Endothelial cell of umbilical vein (primary cell): ENCODE measurements around the gene ZNF385B. TPM values are rescaled to one million over a fixed set of nuclear protein-coding genes. Genes with fewer than 3 reads are reported as not detected.

Source experiments
- BruUV-seq: library from RNA; stranded (reverse); fragments of 400-500 nt; replicated peaks from 2 replicates; lab custom pipeline; 2021; lab: Mats Ljungman, UMichigan
- CTCF ChIA-PET: fragments of 300-600, 350-600 bp; sonication (Branson Sonifier 250); formaldehyde crosslinking; loops from one replicate; lab custom pipeline; 2021; ENCODE audit warnings: antibody characterized with exemption, inconsistent platforms; lab: Charles Lee
- POLR2A ChIA-PET: fragments of 300-600, 350-600 bp; sonication (Branson Sonifier 250); formaldehyde crosslinking; loops from one replicate; lab custom pipeline; 2021; ENCODE audit warnings: antibody characterized with exemption, inconsistent platforms; lab: Charles Lee
- DNase-seq: peaks from one replicate; pipeline ENCODE4 v3.0.0-alpha.2; 2011; ENCODE audit warnings: low read depth, low spot score
- FAIRE-seq: peaks from 2 replicates; lab custom pipeline; 2011; peaks lifted over from hg19 to GRCh38; lab: Jason Lieb, UNC
- H2AFZ ChIP-seq: 2 replicates; pipeline ENCODE4 v1.6.0; 2012; ENCODE audit warnings: low read depth, low read length, control low read depth, inconsistent platforms
- H3K27ac ChIP-seq: 2 replicates; pipeline ENCODE4 v1.5.1; 2011; ENCODE audit warnings: low read depth, mild to moderate bottlenecking, control low read depth, low read length, moderate library complexity; ENCODE audit not compliant: insufficient read depth
- H3K27me3 ChIP-seq, 2 experiments: 2 replicates each; pipeline versions ENCODE4 v1.6.0 to v1.6.1; 2011; ENCODE audit warnings: low read length in 2 of 2, mixed read lengths in 1 of 2; ENCODE audit not compliant: control insufficient read depth in 2 of 2, insufficient read depth in 2 of 2
- H3K36me3 ChIP-seq, 2 experiments: 2 replicates in 1 of 2; 3 replicates in 1 of 2; pipeline ENCODE4 v1.5.1; 2011; ENCODE audit warnings: low read length in 2 of 2, mild to moderate bottlenecking in 1 of 2, moderate library complexity in 1 of 2; ENCODE audit not compliant: control insufficient read depth in 2 of 2, insufficient read depth in 2 of 2; ENCODE audit errors: extremely low read depth in 1 of 2
- H3K4me1 ChIP-seq: 3 replicates; pipeline ENCODE4 v1.5.1; 2011; ENCODE audit warnings: mild to moderate bottlenecking, low read length; ENCODE audit not compliant: control insufficient read depth, insufficient read depth; ENCODE audit errors: extremely low read depth
- H3K4me2 ChIP-seq: 2 replicates; pipeline ENCODE4 v1.6.1; 2011; ENCODE audit warnings: low read length, control low read depth, mixed read lengths; ENCODE audit not compliant: insufficient read depth
- H3K4me3 ChIP-seq, 3 experiments: fragments of 200-600 bp in 1 of 3; sonication (generic), shearing (Covaris generic) in 1 of 3; replicated peaks in 1 of 3; 2 replicates each; pipeline ENCODE4 v1.5.1; 2011 to 2016; ENCODE audit warnings: control low read depth in 3 of 3, low read length in 3 of 3, mild to moderate bottlenecking in 2 of 3, inconsistent platforms in 1 of 3, low read depth in 1 of 3, moderate library complexity in 1 of 3; ENCODE audit not compliant: insufficient read depth in 1 of 3
- H3K79me2 ChIP-seq: 2 replicates; pipeline ENCODE4 v1.6.0; 2012; ENCODE audit warnings: low read length, inconsistent platforms; ENCODE audit not compliant: control insufficient read depth, insufficient read depth
- H3K9ac ChIP-seq: replicated peaks from 2 replicates; pipeline ENCODE3; 2011; ENCODE audit warnings: low read length, control low read depth; ENCODE audit not compliant: insufficient read depth; ENCODE audit errors: extremely low read depth
- H3K9me1 ChIP-seq: replicated peaks from 3 replicates; pipeline ENCODE4 v1.6.0; 2011; ENCODE audit warnings: mild to moderate bottlenecking, low read length; ENCODE audit not compliant: control insufficient read depth, insufficient read depth; ENCODE audit errors: extremely low read depth
- H3K9me3 ChIP-seq: replicated peaks from 2 replicates; pipeline ENCODE4 v1.5.1; 2012; ENCODE audit warnings: low read length, inconsistent platforms; ENCODE audit not compliant: control insufficient read depth, insufficient read depth
- H4K20me1 ChIP-seq: replicated peaks from 2 replicates; pipeline ENCODE3; 2011; ENCODE audit warnings: mild to moderate bottlenecking, low read length; ENCODE audit not compliant: control insufficient read depth, insufficient read depth; ENCODE audit errors: extremely low read depth
- EZH2 ChIP-seq: IDR thresholded peaks from 2 replicates; pipeline ENCODE4 v1.6.1; 2012; ENCODE audit warnings: borderline replicate concordance, low read depth, mild to moderate bottlenecking, moderate library complexity, low read length, inconsistent platforms; ENCODE audit not compliant: severe bottlenecking
- FOS ChIP-seq: IDR thresholded peaks from 2 replicates; pipeline ENCODE4 v1.6.1; 2011; ENCODE audit warnings: mild to moderate bottlenecking, low read length, moderate library complexity, borderline replicate concordance; ENCODE audit not compliant: insufficient read depth
- GATA2 ChIP-seq: IDR thresholded peaks from 2 replicates; pipeline ENCODE4 v1.7.0; 2011; ENCODE audit warnings: low read depth, mild to moderate bottlenecking, moderate library complexity, mixed read lengths, low read length; ENCODE audit not compliant: insufficient read length, insufficient read depth
- JUN ChIP-seq: IDR thresholded peaks from 2 replicates; pipeline ENCODE4 v1.6.1; 2011; ENCODE audit warnings: borderline replicate concordance, low read depth; ENCODE audit not compliant: insufficient read length, insufficient read depth
- MYC ChIP-seq: IDR thresholded peaks from one replicate; pipeline ENCODE4 v1.6.1; 2011; ENCODE audit warnings: mild to moderate bottlenecking, low read depth, low read length
- POLR2A ChIP-seq: IDR thresholded peaks from 2 replicates; pipeline ENCODE4 v1.6.1; 2012; ENCODE audit warnings: low read depth, mild to moderate bottlenecking, control low read depth, low read length
- POLR2AphosphoS5 ChIP-seq: IDR thresholded peaks from 2 replicates; pipeline ENCODE4 v1.6.1; 2012; ENCODE audit warnings: low read depth, mild to moderate bottlenecking, control low read depth, low read length, moderate library complexity; ENCODE audit not compliant: insufficient read depth
- dilution Hi-C: fragments of 300-500 bp; cut with MboI; formaldehyde crosslinking; loops from one replicate; pipeline ENCODE4 v1.15.0; 2019; ENCODE audit warnings: low sequenced_read_pairs; ENCODE audit not compliant: extremely low pct_ligation_motif_present
- intact Hi-C: fragments of 100-400 bp; cut with micrococcal nuclease; formaldehyde crosslinking; loops from one replicate; pipeline ENCODE4 v1.10.0; 2022
- polyA plus RNA-seq, 4 experiments: library from polyadenylated mRNA; depleted of rRNA in 3 of 4; stranded (reverse) in 3 of 4; unstranded in 1 of 4; fragments of >200 nt; gene quantifications; 2 replicates each; pipeline versions ENCODE4 v1.2.1 to v1.2.3, GENCODE V29; 2011 to 2012; ENCODE audit warnings: missing spikeins in 1 of 4
- total RNA-seq: library from RNA; stranded (reverse); gene quantifications from 2 replicates; pipeline ENCODE4 v1.2.3, GENCODE V29; 2021
- TF ChIP-seq, protein P1 (sequence below): IDR thresholded peaks from 2 replicates; pipeline ENCODE4 v1.6.1; 2011; ENCODE audit not compliant: insufficient read depth, insufficient read length
- TF ChIP-seq, protein P2 (sequence below), 2 donors: IDR thresholded peaks; 1 replicate in 1 of 2; 2 replicates in 1 of 2; pipeline ENCODE4 v1.5.1; 2011; ENCODE audit warnings: low read length in 2 of 2, mild to moderate bottlenecking in 2 of 2, moderate library complexity in 2 of 2, control low read depth in 1 of 2, inconsistent platforms in 1 of 2, low read depth in 1 of 2; ENCODE audit not compliant: insufficient read depth in 1 of 2; ENCODE audit errors: extremely low read depth in 1 of 2

ZNF385B gene
- total and polyA plus RNA-seq, 2 donors (not counting 3 experiments of a cell fraction or from before 2014, with no cell fraction given): not detected

DNA sequence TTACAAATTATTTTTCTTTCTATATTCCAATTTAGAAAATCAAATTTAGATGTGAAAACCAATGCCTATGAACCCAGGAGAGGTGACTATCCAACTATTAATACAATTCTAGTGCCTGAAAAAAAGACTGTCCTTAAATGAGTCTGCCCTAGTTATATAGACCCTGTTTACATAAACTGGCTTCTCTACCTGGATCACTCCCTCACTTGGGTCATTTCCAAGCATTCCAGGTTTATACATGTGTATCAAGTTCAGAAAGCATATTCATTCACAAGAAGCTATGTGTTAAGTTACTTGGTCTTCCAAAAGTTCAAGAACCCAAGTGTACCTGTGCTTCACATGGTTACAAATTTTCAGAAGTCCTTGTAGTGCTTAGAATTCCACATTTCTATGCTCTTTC is 8.3 kb downstream of the ZNF385B start:
- Histone ChIP-seq H3K27me3 (peaks cover 7 to 12% of the 10 kb centered on the region in 2 experiments), H3K79me2 (no peaks in the 10 kb centered on the region), H3K27ac (no peak overlapping the region), H4K20me1 (no peaks in the 10 kb centered on the region), H3K9ac (no peak overlapping the region), H3K4me1 (no peaks in the 10 kb centered on the region), H3K9me1 (no peaks in the 10 kb centered on the region), H3K4me2 (no peak overlapping the region), H3K4me3 (no peak overlapping the region), H2AFZ (no peak overlapping the region), H3K9me3 (no peaks in the 10 kb centered on the region), H3K36me3 (no peaks in the 10 kb centered on the region)
- DNase-seq (no peak), FAIRE-seq (no peak)
- intact Hi-C loops (no loop called here), dilution Hi-C loops (no loop called here)
- ChIA-PET POLR2A (no interaction called here), CTCF (no interaction called here)
- BruUV-seq: no TSS peak
- TF ChIP-seq MYC (no peak), FOS (no peak), POLR2AphosphoS5 (no peak), POLR2A (no peak)
- TF ChIP-seq, protein P1, sequence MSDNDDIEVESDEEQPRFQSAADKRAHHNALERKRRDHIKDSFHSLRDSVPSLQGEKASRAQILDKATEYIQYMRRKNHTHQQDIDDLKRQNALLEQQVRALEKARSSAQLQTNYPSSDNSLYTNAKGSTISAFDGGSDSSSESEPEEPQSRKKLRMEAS: no peak

DNA sequence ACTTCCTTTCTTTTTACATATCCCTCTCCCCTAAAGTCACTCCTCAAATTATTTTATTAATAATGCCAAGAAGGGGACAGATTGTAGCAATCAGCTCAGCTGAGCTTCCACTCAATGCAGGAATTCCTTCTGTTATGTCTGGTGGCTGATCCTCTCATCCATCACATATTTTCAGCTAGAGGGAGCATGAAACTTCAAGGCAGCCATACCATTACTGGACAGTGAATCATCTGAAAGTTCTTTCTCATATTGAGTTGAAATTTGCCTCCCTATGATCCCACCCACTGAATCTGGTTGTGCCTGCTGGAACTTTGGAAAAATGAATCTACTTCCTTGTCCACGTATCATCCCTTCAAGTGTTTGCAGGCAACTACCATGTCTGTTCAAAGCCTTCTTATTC is 11.2 kb downstream of the ZNF385B start:
- Histone ChIP-seq H3K9me3 (no peaks in the 10 kb centered on the region), H3K4me2 (no peak overlapping the region), H3K27ac (no peak overlapping the region), H3K9ac (no peak overlapping the region), H3K4me3 (no peak overlapping the region), H2AFZ (no peak overlapping the region), H4K20me1 (no peaks in the 10 kb centered on the region), H3K9me1 (no peaks in the 10 kb centered on the region), H3K36me3 (no peaks in the 10 kb centered on the region), H3K27me3 (no peaks in the 10 kb centered on the region), H3K79me2 (no peaks in the 10 kb centered on the region), H3K4me1 (no peaks in the 10 kb centered on the region)
- TF ChIP-seq MYC (no peak), GATA2 (no peak), EZH2 (no peak), POLR2AphosphoS5 (no peak), POLR2A (no peak), JUN (no peak), FOS (no peak)
- TF ChIP-seq, protein P2, sequence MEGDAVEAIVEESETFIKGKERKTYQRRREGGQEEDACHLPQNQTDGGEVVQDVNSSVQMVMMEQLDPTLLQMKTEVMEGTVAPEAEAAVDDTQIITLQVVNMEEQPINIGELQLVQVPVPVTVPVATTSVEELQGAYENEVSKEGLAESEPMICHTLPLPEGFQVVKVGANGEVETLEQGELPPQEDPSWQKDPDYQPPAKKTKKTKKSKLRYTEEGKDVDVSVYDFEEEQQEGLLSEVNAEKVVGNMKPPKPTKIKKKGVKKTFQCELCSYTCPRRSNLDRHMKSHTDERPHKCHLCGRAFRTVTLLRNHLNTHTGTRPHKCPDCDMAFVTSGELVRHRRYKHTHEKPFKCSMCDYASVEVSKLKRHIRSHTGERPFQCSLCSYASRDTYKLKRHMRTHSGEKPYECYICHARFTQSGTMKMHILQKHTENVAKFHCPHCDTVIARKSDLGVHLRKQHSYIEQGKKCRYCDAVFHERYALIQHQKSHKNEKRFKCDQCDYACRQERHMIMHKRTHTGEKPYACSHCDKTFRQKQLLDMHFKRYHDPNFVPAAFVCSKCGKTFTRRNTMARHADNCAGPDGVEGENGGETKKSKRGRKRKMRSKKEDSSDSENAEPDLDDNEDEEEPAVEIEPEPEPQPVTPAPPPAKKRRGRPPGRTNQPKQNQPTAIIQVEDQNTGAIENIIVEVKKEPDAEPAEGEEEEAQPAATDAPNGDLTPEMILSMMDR (IDR thresholded peaks at IDR 0.05; ENCODE audit: extremely low read depth in 1 of 2, insufficient read depth in 1 of 2, low read depth in 1 of 2, low read length in 2 of 2): no peak
- TF ChIP-seq, protein P1: no peak
- CTCF ChIA-PET: no interaction called here
- intact Hi-C loops (no loop called here), dilution Hi-C loops (no loop called here)
- POLR2A ChIA-PET: no interaction called here
- BruUV-seq: no TSS peak
- no peak for DNase-seq
- FAIRE-seq: no peak
